HG03457 (cell line): Measurements from ENCODE around the gene UBALD2.
"Not testable (repeated sequence)": the region's sequence is repeated elsewhere in the genome, so short reads cannot be mapped to it uniquely, and the experiment has no call there.

Source experiments
- ATAC-seq: cut with Tn5 transposase; IDR thresholded peaks from one replicate; pipeline ENCODE4 v1.9.1; 2021; ENCODE audit warnings: moderate number of reproducible peaks; ENCODE audit not compliant: unreplicated experiment

Gene UBALD2

GRCh38 chr17:76243826-76244679 is 21.1 kb upstream of the UBALD2 start:
- no peak for ATAC-seq

GRCh38 chr17:76244721-76245120 is 20.4 kb upstream of the UBALD2 start:
- ATAC-seq = not testable (repeated sequence)

GRCh38 chr17:76246080-76247066 is 18.8 kb upstream of the UBALD2 start:
- peak; percentile 76 for ATAC-seq

GRCh38 chr17:76247304-76247703 is 17.8 kb upstream of the UBALD2 start:
- no peak for ATAC-seq

GRCh38 chr17:76248013-76248782 is 16.9 kb upstream of the UBALD2 start:
- no peak for ATAC-seq

- ATAC-seq = no peak
These were observed 15.0 kb upstream of the UBALD2 start for GRCh38 chr17:76250141-76250540.

GRCh38 chr17:76251478-76252039 is 13.6 kb upstream of the UBALD2 start:
- ATAC-seq = no peak

- ATAC-seq = no peak
These were observed 12.9 kb upstream of the UBALD2 start for GRCh38 chr17:76252040-76252954.

GRCh38 chr17:76252967-76253766 is 12.0 kb upstream of the UBALD2 start:
- not testable (repeated sequence) for ATAC-seq

GRCh38 chr17:76253841-76254240 is 11.3 kb upstream of the UBALD2 start:
- ATAC-seq = no peak

GRCh38 chr17:76254275-76254674 is 10.9 kb upstream of the UBALD2 start:
- ATAC-seq = no peak

GRCh38 chr17:76255801-76256429 is 9.2 kb upstream of the UBALD2 start:
- ATAC-seq = no peak

- not testable (repeated sequence) for ATAC-seq
These were observed 8.6 kb upstream of the UBALD2 start for GRCh38 chr17:76256430-76257050.

GRCh38 chr17:76260220-76260619 is 4.9 kb upstream of the UBALD2 start:
- ATAC-seq = no peak

GRCh38 chr17:76260669-76261068 is 4.5 kb upstream of the UBALD2 start:
- ATAC-seq = no peak

- no peak for ATAC-seq
These were observed 3.5 kb upstream of the UBALD2 start for GRCh38 chr17:76261421-76262215.
